Kidney (tissue), 14 donors: ENCODE data around the gene MAPK7. TPM values are rescaled to one million over a fixed set of nuclear protein-coding genes. Genes with fewer than 3 reads are reported as not detected.

Source experiments
- DNase-seq, 5 donors: peaks; one replicate each; pipeline ENCODE4 v3.0.0-alpha.2; 2013 to 2020
- FAIRE-seq: peaks from 2 replicates; lab custom pipeline; 2012; peaks lifted over from hg19 to GRCh38; lab: Jason Lieb, UNC
- H3K27ac ChIP-seq, 2 donors: one replicate each; pipeline ENCODE4 v1.7.0; 2013; ENCODE audit warnings: low read depth in 2 of 2, low read length in 2 of 2, inconsistent platforms in 1 of 2
- H3K27me3 ChIP-seq: one replicate; pipeline ENCODE4 v1.7.1; 2013; ENCODE audit warnings: low read length, inconsistent platforms; ENCODE audit not compliant: control insufficient read depth, insufficient read depth
- H3K36me3 ChIP-seq, 3 donors: one replicate each; pipeline versions ENCODE4 v1.7.0 to v1.7.1; 2013; ENCODE audit warnings: low read length in 3 of 3, control low read depth in 1 of 3, inconsistent platforms in 1 of 3; ENCODE audit not compliant: insufficient read depth in 3 of 3, control insufficient read depth in 2 of 3
- H3K4me1 ChIP-seq, 3 donors: one replicate each; pipeline versions ENCODE4 v1.7.0 to v1.7.1; 2013; ENCODE audit warnings: low read length in 3 of 3, inconsistent platforms in 1 of 3, low read depth in 1 of 3; ENCODE audit not compliant: control insufficient read depth in 2 of 3, insufficient read depth in 2 of 3
- H3K4me3 ChIP-seq, 3 donors: one replicate each; pipeline versions ENCODE4 v1.7.0 to v1.8.1; 2013; ENCODE audit warnings: low read length in 3 of 3, control low read depth in 1 of 3, inconsistent platforms in 1 of 3
- H3K9ac ChIP-seq, 3 donors: one replicate each; pipeline versions ENCODE4 v1.7.0 to v1.7.1; 2013; ENCODE audit warnings: low read length in 3 of 3, control low read depth in 1 of 3, inconsistent platforms in 1 of 3
- H3K9me3 ChIP-seq, 3 donors: one replicate each; pipeline versions ENCODE4 v1.7.0 to v1.7.1; 2013; ENCODE audit warnings: low read length in 3 of 3, control low read depth in 1 of 3, inconsistent platforms in 1 of 3; ENCODE audit not compliant: control insufficient read depth in 2 of 3, insufficient read depth in 1 of 3
- intact Hi-C: fragments of 100-400 bp; cut with DNase I; formaldehyde crosslinking; loops from one replicate; pipeline ENCODE4 v1.11.1; 2022
- polyA plus RNA-seq: library from polyadenylated mRNA; stranded (reverse); fragments of 350-450 nt; fragmentation: Illumina TruSeq; extraction: RNeasy Lipid Tissue Mini Kit (QIAGEN cat#74804); gene quantifications from one replicate; pipeline ENCODE4 v1.2.3, GENCODE V29; 2014; ENCODE audit warnings: low read depth, low replicate concordance; ENCODE audit not compliant: insufficient read depth
- total RNA-seq: library from RNA; stranded (reverse); fragmentation: NEBNext Ultra II Directional; extraction: Animal tissue kit (Norgen Biotek cat#: 25700); gene quantifications from one replicate; pipeline ENCODE4 v1.2.1, GENCODE V29; 2021
- TF ChIP-seq, protein P1 (sequence below): IDR thresholded peaks from 3 replicates; pipeline ENCODE4 v1.5.1; 2012; ENCODE audit warnings: mild to moderate bottlenecking, moderate library complexity, borderline replicate concordance; ENCODE audit not compliant: insufficient read depth; ENCODE audit errors: extremely low read depth
- donor health status: control.
- donor health status: control.
- donor health status: control.
- donor health status: control.
- donor health status: control.
- donor health status: DM: yes; HTN: yes; CAD: no.
- donor health status: Normal renal cell carcinoma (clear cell type).

MAPK7 gene
- total and polyA plus RNA-seq, 2 donors from 2014 or later = 7.1 to 36.7 TPM

DNA sequence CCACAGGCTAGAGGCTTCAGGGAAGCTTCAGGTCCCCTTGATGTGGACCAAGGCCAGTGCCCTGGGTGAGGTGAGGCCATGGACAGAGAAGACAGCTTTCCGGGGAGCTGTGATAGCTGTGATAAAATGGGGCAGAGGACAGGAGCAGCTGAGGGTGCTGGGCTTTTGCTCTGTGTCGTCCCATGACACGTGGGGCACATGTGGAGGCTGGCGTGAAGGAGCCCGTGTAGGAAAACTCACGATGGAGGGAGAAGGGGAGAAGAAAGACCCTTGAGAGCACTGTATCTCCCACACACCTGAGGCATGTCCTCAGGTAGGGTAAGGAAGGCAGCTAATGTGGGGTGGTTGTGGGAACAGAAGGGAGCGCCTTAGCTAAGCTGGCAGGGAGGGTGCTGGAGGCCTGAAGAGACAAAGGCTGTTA lies 37.1 kb upstream of the MAPK7 start:
- Histone ChIP-seq H3K36me3 (no peaks in the 10 kb centered on the region), H3K9me3 (no peaks in the 10 kb centered on the region), H3K4me1 (peaks cover 0 to 16% (median 10%) of the 10 kb centered on the region in 3 donors), H3K27me3 (no peaks in the 10 kb centered on the region), H3K27ac (no peak overlapping the region), H3K9ac (no peak overlapping the region), H3K4me3 (no peak overlapping the region)
- intact Hi-C loops = no loop called here
- DNase-seq (peak in 1 of 5 donors; percentile 33), FAIRE-seq (no peak)
- TF ChIP-seq, protein P1, sequence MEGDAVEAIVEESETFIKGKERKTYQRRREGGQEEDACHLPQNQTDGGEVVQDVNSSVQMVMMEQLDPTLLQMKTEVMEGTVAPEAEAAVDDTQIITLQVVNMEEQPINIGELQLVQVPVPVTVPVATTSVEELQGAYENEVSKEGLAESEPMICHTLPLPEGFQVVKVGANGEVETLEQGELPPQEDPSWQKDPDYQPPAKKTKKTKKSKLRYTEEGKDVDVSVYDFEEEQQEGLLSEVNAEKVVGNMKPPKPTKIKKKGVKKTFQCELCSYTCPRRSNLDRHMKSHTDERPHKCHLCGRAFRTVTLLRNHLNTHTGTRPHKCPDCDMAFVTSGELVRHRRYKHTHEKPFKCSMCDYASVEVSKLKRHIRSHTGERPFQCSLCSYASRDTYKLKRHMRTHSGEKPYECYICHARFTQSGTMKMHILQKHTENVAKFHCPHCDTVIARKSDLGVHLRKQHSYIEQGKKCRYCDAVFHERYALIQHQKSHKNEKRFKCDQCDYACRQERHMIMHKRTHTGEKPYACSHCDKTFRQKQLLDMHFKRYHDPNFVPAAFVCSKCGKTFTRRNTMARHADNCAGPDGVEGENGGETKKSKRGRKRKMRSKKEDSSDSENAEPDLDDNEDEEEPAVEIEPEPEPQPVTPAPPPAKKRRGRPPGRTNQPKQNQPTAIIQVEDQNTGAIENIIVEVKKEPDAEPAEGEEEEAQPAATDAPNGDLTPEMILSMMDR = no peak

DNA sequence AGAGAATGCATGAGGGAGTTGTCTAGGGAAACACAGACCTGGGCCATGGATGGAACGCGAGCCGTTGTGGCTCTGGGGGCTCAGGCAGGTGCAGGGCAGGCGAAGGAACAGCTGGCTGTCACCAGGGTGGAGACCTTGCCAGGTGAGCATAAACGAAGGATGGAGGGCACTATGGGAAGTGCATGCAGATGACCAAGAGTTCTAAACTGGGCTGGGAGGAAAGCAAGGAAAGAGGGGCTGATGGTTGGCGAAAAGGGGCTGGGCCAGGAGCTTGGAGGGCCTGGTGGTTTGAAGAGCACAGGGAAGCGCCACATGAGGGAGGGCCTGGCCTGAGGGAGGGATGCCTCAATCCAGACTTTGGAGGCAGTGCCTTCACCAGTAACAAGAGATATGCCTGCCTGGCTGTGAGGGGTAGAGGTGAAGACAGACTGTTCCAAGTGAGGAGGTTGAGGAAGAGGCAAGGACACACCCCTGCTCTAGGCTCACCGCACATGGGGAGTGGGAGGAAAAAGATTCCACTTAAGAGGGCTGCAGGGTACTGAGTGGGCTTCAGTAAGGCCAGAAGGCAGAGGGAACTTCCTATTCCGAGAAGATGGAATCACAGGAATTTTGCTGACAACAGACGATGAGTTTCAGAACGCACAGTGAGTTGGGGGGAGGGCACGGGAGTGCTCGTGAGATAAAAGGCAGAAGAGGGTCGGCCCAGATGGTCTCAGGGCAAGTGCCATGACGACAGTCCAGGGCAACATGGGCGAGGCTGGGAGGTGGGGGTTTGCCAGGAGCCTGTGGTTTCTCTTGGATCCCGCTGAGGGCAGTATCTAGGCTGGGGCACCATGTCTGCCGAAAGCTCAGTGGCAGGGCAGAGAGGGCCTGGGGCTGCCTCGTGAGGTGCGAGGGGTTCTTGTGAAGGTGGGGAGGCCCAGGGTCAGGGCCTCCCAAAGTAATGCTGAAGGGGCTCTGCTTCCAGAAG lies 36.4 kb upstream of the MAPK7 start:
- FAIRE-seq (no peak), DNase-seq (peak in 4 of 5 donors; percentile 30 to 76 (median 58))

DNA sequence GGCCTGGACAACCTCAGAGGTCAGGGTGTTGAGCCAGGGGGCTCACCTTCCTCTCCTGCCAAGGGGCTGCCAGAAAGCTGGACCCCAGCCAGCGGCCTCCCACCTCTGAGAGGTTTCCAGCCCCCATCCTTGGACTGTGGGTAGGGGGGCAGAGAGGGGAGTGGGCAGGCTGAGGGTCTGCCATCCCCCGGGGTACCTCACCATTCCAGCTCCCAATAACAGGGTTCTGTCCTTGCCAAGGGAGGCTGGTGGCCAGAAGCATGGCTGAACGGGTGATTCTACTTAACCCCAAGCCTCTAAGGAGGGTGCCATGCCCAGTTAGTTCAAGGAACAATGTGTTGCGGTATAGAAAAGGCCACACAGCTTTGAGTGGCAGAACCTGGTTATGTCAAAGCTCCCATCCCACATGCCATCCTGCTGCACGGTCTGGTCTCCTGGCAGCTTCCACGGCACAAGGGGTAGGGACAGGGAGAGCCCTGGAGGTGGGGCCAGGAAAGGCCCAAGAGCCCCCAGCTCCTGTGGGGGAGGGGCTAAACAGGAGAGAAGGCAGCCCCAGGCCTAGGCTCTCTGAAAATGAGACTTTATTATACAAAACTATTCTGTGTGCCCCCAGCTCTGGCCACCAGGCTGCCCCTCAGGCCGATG lies 35.6 kb upstream of the MAPK7 start:
- Histone ChIP-seq H3K4me1 (peaks cover 0 to 10% (median 10%) of the 10 kb centered on the region in 3 donors), H3K9ac (no peak overlapping the region), H3K4me3 (no peak overlapping the region), H3K27me3 (no peaks in the 10 kb centered on the region), H3K36me3 (no peaks in the 10 kb centered on the region), H3K9me3 (no peaks in the 10 kb centered on the region), H3K27ac (peak overlapping the region in 1 of 2 donors; percentile 20)
- DNase-seq (peak in 1 of 5 donors; percentile 8), FAIRE-seq (no peak)
- intact Hi-C loops = no loop called here
- TF ChIP-seq, protein P1 = no peak

More for the DNA sequence above, 36.4 kb upstream of the MAPK7 start:
- intact Hi-C loops = no loop called here
- Histone ChIP-seq H3K4me1 (peaks cover 0 to 16% (median 10%) of the 10 kb centered on the region in 3 donors), H3K9me3 (no peaks in the 10 kb centered on the region), H3K27ac (no peak overlapping the region), H3K4me3 (no peak overlapping the region), H3K9ac (no peak overlapping the region), H3K36me3 (no peaks in the 10 kb centered on the region), H3K27me3 (no peaks in the 10 kb centered on the region)
- TF ChIP-seq, protein P1 = no peak
